ENCODE data around the gene CBFA2T2.

- TF ChIP-seq CTCF (conservative IDR thresholded peaks at IDR 0.05) (no peak), ZFX (IDR thresholded peaks at IDR 0.05) (no peak)
Measured at GRCh38 chr20:33650753-33651561, 161.1 kb downstream of the CBFA2T2 start.
